GM21381 (cell line): ENCODE results near the gene TTC28.
A peak's percentile ranks its signal among the peaks of the same experiment; 100 is the strongest.
"Not testable (repeated sequence)": the region's sequence is repeated elsewhere in the genome, so short reads cannot be mapped to it uniquely, and the experiment has no call there.

Experiments used
- ATAC-seq: cut with Tn5 transposase; IDR thresholded peaks from one replicate; pipeline ENCODE4 v1.9.1; 2021; ENCODE audit warnings: mild to moderate bottlenecking, moderate library complexity; ENCODE audit not compliant: unreplicated experiment

TTC28 gene

DNA sequence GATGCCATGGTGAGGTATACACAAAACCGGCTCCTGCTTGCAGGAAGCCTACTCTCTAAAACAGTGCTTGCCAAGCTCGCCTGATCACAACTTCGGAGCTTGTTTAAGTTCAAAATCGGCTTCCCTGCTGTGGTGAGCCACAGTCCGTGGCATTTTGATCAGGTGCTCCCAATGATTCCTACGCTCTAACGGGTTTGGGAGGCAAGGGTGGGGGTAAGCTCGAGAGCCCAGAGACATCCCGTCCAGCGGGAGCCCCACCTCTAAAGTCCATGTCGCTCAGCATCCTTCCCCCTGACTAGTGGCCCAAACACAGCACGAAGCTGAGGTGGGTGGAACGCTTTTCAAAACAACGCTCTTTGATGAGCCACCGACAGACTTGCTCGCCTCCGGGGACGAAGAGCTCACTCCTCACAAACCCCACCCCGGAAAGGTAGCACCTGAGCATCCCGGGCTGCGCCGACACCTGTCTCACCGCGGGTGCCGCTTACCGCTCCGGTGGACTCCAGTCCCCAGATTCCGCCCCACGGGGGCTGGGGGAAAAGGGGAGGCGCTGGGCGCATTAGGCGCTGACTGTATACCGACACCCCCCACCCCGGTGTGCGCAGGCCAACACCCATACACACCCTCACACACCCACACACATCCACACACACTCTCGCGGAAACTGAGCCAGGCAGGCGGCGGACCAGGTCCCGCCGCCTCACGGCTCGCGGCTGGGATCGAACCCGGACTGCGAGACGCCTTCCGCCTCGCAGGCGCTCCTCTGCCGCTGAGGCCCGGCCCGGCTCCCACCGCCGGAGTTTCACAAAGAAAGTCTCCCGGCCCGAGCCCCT is 646 bp downstream of the TTC28 start:
- ATAC-seq, result not testable (repeated sequence)

DNA sequence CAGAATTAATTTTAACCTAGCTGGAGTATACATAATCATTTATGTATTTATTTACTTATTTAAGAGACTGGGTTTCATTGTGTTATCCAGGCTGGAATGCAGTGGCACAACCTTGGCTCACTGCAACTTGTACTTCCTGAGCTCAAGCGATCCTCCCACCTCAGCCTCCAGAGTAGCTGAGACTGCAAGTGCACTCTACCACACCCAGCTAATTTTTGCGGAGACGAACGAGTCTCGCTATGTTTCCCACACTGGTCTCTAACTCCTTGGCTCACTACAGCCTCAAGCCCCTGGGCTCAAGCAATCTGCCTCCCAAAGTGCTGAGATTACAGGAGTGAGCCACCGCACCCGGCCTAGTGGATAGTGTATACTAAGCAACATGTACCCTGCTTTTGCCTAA is 1.5 kb downstream of the TTC28 start:
- not testable (repeated sequence) for ATAC-seq

DNA sequence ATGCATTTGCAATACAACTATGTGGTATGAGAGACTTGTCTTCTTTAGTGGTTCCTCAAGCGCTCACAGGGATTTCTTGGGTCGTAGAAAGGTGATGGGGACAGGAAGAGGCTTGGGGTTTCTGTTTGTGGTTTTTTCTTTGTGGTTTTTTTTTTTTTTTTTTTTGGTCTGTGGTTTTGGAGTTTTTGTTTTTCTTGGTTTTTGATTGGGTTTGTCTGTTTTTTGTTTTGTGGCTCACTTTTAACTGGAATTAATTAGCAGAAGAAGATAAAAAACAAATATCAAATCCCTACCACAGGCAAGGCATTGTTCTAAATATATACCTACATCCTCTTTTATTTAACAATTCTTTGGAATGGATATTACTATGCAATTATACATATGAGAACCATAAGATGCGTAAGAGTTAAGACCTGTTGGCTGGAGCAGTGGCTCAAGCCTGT is 5.5 kb downstream of the TTC28 start:
- ATAC-seq, result peak; percentile 84

DNA sequence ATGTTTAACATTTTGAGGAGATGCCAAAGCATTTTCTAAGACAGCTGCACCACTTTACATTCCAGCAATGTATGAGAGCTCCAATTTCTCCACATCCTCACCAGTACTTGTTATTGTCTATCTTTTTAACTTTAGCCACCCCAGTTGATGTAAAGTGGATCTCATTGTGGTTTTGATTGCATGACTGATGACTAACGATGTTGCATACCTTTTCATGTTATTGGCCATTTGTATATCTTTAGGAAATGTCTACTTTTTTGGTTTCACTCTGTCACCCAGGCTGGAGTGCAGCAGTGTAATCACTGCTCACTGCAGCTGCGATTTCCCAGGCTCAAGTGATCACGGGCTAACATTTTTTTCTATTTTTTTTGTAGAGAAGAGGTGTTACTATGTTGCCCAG is 8.9 kb downstream of the TTC28 start:
- ATAC-seq, result no peak

DNA sequence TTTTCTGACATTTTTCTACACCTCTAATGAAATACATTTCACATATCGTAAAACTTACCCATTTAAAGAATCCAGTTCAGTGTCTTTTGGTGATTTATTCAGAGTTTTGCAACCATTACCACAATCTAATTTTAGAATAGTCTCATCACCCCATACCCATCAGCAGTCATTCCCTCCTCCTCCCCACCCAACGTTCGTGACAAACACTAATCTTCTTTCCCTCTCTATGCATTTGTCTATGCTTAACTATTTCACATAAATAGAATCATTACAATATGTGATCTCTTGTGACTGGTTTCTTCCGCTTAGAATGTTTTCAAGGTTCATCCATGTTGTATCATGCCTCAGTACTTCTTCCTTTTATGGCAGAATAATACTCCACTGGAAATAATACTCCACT is 9.5 kb downstream of the TTC28 start:
- no peak for ATAC-seq

DNA sequence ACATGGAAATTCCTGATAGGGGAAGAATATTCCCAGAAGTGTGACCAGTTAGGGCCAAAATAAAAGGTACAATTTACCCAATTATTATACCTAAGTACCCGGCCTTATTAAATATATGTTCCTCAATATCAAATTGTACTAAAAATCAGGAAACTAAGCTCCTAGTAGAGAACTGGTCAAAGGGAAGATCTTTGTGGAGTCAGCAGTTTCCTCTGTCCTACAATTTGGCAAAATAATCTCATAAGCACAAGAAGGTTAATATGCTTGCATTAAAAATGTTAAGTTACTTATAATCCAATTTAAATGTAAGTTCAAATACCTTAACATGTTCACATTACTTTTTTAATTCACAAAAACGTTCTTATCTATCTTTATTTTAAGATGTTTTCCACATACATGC is 10.3 kb downstream of the TTC28 start:
- ATAC-seq, result no peak

DNA sequence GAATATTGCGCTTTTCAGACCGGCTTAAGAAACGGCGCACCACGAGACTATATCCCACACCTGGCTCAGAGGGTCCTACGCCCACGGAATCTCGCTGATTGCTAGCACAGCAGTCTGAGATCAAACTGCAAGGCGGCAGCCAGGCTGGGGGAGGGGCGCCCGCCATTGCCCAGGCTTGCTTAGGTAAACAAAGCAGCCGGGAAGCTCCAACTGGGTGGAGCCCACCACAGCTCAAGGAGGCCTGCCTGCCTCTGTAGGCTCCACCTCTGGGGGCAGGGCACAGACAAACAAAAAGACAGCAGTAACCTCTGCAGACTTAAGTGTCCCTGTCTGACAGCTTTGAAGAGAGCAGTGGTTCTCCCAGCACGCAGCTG is 16.1 kb downstream of the TTC28 start:
- not testable (repeated sequence) for ATAC-seq

DNA sequence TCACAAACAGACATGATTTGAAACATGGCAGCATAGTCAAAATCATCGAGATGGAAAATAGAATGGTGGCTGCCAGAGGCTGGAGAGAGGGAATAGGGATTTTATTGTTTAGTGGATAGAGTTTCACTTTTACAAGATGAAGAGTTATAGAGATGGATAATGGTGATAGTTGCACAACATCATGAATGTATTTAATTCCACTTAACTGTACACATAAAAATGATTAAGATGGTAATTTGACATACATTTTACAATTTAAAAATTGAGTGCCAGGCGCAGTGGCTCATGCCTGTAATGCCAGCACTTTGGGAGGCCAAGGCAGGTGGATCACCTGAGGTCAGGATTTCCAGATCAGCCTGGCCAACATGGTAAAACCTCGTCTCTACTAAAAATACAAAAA is 21.2 kb downstream of the TTC28 start:
- no peak for ATAC-seq

DNA sequence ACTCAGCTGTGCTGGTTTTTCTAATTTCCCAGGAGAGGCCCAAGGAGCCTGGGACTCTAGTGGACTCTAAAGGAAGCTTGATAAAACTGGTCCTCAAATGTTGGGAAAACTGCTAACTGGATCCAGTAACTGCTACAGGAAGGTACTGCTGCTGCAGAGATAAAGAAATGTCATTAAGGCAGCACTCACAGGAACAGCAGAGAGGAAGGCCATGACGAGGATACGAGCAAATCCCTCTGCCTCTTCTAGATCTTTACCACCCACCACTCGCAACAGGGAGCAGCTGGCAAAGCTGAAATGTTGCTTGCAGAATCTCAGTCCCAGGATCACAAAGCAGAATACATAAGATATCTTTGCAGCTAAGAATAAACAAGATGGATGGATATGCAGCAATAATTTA is 23.5 kb downstream of the TTC28 start:
- no peak for ATAC-seq

DNA sequence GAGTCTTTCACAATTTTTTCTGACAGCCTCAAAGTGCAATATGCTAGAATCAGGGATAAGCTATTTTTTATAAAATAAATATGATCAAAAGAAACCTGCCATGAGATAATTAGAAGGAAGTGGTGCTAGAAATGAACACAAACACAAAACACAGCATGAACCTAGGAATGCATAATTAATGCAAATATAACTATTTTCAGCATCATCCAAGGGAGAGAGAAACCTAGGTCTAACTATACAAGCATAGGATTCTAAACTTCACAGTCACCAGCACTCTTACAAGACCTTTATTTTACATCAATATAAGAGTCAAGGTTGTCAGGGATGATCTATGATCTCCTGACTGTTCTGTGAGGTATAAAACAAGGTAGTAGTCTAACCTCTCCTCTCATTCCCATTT is 29.2 kb downstream of the TTC28 start:
- no peak for ATAC-seq

DNA sequence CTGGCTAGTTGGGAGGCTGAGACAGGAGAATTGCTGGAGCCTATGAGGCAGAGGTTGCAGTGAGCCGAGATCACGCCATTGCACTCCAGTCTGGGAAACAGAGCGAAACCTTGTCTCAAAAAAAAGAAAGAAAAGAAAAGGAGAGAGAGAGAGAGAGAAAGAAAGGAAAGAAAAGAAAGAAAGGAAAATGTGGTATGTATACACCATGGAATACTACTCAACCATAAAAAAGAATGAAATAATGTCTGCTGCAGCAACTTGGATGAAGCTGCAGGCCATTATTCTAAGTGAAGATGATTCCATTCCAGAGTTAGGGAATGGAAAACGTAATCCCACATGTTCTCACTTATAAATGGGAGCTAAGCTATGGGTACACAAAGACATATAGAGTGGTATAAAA is 30.8 kb downstream of the TTC28 start:
- no peak for ATAC-seq

DNA sequence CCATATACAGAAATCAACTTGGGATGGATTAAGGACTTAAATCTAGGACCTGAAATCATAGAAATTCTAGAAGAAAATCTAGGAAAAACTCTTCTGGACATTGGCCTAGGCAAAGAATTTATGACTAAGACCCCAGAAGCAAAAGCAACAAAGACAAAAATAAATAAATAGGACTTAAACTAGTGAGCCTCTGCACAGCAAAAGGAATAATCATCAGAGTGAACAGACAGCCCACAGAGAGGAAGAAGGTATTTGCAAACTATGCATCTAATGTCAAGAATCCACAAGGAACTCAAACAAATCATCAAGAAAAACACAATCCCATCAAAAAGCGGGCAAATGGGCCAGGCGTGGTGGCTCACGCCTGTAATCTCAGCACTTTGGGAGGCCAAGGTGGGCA is 32.4 kb downstream of the TTC28 start:
- ATAC-seq, result no peak

DNA sequence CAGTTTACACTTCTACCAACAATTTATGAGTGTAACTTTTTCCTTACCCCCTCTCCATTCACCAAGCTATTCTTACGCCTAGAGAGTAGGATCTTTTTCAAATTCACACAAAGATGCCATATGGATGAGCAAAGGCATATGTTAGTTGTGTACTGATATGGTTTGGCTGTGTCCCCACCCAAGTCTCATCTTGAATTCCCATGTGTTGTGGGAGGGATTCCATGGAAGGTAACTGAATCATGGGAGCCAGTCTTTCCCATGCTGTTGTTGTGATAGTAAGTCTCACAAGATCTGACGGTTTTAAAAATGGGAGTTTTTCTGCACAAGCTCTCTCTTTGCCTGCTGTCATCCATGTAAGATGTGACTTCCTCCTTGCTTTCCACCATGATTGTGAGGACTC is 40.3 kb downstream of the TTC28 start:
- ATAC-seq, result no peak

DNA sequence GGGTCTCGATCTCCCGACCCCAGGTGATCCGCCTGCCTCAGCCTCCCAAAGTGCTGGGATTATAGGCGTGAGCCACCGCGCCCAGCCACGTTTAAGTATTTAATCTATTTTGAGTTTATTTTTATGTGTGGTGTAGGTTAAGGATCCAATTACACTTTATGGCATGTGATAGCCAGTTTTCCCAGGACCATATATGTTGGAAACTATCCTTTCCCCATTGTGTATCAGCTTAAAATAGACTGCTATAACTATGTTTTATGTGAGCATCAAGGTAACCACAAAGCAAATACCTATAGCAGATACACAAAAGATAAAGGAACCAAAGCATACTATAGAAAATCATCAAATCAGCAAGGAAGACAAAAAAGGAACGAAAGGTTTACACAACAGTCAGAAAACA is 42.4 kb downstream of the TTC28 start:
- ATAC-seq, result no peak

DNA sequence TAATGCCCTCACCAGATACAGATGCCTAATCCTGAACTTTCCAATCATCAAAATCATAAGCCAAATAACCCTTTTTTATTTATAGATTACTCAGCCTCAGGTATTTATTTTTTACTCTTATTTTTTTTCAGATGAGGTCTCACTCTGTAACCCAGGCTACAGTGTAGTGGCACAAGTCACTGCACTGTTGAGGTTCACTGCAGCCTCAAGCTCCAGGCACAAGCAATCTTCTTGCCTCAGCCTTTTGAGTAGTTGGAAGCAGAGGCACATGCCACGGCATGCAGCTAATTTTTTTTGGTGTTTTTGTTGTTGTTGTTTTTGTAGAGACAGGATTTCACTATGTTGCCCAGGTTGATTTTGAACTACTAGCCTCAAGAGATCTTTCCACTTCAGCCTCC is 49.5 kb downstream of the TTC28 start:
- ATAC-seq, result no peak

DNA sequence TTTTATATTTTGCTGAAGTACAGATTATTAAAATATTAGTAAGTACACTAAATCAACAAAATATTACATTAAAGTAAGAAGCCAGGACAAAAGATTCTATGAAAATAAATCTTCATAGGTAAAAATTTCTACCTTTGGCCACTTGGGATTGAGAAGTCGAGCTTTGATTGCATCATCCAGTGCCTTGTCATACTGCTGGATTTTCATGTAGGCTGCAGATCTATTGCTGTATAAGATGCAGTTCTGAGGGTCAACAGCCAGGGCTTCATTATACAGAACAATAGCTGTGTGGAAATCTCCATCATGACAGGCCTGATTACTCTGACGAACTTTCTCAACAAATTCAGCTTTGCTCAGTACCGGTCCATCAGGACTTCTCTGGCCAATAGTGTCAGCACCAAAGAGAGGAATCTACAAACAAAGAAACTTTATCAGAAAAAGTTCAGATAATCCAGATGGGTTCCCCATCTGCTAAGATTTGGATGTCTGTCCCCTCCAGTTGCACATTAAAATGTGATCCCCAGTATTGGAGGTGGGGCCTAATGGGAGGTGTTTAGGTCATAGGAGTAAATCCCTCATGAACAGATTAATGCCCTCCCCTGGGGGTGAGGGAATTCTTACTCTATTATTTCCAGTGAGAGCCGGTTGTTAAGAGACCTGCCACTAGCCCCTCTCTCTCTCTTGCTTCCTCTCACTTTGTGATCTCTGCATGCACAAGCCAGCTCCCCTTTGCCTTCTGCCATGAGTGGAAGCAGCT is 50.0 kb downstream of the TTC28 start:
- no peak for ATAC-seq

DNA sequence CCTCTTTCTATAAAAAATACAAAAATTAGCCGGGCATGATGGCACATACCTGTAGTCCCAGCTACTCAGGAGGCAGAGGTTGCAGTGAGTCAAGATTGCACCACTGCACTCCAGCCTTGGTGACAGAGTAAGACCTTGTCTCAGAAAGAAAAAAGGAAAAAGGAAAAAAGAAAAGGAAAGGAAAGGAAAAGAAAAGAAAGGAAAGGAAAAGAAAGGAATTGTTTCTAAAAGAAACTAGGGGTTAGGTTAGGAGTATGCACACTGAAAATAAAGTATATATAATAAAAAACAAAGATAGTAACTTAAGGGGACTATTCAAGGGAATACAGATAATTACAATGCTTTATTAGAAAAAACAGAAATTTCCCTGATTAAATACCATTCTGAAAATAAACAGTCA is 50.9 kb downstream of the TTC28 start:
- no peak for ATAC-seq

DNA sequence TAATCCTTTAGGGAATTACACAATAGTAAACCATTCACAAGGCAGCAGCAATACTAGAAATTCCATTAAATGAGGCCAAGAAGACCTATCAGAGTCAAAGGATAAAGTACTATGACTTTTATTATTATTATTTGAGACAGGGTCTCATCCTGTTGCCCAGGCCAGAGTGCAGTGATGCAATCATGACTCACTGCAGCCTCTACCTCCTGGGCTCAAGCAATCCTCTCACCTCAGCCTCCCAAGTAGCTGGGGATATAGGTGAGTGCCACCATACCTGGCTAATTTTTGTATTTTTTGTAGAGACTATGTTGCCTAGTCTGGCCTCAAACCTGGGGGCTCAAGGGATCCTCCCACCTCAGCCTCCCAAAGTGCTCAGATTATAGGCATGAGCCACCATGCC is 51.8 kb downstream of the TTC28 start:
- ATAC-seq, result no peak

DNA sequence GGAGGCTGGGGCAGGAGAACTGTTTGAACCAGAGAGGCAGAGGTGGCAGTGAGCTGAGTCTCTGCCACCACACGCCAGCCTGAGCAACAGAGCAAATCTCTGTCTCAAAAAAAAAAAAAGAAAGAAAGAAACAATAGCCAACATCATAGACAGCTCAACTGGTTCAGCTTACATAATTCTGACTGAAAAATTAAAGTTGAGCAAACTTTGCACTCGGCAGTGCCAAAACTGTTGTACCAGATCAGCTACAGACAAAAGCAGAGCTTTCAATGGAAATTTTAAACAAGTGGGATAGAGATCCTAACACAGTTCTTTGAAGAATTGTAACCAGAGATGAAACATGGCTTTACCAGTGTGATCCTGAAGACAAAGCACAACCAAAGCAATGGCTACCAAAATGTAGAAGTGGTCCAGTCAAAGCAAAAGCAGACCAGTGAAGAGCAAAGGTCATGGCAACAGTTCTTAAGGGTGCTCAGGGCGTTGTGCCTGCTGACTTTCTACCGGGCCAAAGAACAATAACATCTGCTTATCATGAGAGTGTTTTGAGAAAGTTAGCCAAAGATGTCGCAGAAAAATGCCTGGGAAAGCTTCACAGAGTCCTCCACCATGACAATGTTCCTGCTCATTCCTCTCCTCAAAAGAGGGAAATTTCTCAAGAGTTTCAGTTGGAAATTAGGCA is 59.3 kb downstream of the TTC28 start:
- no peak for ATAC-seq

DNA sequence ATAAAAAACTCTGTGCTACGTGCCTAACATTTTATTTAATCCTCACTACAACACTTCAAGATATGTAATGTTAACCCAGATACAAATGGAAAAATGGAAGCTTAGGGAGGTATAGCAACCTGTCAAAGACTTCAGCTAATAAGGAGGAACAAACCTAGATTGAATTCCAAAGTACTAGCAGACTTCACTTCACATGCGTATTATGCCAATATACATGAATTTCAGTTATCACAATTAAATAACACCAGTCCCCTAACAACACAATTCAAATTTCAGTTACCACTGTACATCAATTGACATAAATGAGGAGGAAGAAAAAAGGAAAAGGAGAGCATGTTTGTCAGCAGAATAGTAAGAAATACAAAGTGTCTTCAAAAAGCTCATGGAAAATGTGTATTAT is 60.4 kb downstream of the TTC28 start:
- no peak for ATAC-seq

DNA sequence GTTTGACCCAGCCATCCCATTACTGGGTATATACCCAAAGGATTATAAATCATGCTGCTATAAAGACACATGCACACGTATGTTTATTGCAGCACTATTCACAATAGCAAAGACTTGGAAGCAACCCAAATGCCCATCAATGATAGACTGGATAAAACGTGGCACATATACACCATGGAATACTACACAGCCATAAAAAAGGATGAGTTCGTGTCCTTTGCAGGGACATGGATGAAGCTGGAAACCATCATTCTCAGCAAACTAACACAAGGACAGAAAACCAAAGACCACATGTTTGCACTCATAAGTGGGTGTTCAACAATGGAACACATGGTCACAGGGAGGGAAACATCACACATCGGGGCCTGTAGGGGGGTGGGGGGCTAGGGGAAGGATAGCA is 64.2 kb downstream of the TTC28 start:
- not testable (repeated sequence) for ATAC-seq

DNA sequence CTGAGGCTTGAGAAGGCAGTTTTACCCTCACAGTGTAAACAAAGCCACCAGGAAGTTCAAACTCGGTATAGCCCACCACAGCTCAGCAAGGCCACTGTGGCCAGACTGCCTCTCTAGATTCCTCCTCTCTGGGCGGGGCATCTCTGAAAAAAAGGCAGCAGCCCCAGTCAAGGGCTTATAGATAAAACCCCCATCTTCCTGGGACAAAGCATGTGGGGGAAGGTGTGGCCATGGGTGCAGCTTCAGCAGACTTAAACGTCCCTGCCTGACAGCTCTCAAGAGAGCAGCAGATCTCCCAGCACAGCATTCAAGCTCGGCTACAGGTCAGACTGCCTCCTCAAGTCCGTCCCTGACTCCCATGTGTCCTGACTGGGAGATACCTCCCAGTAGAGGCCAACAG is 69.7 kb downstream of the TTC28 start:
- ATAC-seq, result no peak
